NOMO-1 treated with dmso at 0.1 percent for 144 hours (cell line): Measurements from ENCODE around the gene THTPA.
"Not testable (repeated sequence)": the region's sequence is repeated elsewhere in the genome, so short reads cannot be mapped to it uniquely, and the experiment has no call there.

ENCODE experiments used
- DNase-seq: peaks from one replicate; lab custom pipeline; 2025; ENCODE audit not compliant: unreplicated experiment; lab: John Stamatoyannopoulos, UW

THTPA gene

DNA sequence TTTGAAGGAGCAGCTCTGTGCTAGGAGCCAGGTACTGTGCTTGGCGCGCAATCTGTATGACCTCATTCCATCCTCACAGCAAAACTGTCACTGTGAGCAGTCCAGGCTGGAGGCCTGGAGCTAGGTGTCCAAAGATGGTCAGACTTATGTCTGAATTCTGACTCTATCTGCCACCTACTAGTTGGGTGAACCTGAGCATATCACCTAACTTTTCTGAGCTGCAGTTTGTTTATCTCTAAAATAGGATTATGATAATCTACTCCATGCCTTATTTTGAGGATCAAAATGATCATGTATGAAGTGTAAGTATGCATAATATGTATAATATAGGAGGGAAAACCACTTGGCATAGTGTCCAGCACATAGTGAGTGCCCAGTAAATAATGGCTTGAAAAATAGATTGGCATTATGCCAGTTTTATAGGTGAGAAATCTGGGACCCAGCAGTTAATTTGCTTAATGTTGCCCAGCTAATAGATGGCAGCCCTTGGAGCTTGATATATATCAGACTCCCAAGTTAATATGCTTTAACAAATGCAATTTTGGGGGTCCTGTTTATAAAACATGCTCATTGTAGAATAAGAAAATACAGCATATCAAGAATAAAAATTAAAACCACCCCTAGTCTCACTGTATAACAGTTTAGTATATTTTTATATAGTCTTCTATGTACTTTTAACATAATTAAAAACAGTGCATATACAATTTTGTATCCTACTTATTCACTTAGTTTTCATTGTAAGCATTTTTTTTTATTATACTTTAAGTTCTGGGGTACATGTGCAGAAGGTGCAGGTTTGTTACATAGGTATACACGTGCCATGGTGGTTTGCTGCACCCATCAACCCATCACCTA is 27.1 kb downstream of the THTPA start:
- DNase-seq, result no peak

DNA sequence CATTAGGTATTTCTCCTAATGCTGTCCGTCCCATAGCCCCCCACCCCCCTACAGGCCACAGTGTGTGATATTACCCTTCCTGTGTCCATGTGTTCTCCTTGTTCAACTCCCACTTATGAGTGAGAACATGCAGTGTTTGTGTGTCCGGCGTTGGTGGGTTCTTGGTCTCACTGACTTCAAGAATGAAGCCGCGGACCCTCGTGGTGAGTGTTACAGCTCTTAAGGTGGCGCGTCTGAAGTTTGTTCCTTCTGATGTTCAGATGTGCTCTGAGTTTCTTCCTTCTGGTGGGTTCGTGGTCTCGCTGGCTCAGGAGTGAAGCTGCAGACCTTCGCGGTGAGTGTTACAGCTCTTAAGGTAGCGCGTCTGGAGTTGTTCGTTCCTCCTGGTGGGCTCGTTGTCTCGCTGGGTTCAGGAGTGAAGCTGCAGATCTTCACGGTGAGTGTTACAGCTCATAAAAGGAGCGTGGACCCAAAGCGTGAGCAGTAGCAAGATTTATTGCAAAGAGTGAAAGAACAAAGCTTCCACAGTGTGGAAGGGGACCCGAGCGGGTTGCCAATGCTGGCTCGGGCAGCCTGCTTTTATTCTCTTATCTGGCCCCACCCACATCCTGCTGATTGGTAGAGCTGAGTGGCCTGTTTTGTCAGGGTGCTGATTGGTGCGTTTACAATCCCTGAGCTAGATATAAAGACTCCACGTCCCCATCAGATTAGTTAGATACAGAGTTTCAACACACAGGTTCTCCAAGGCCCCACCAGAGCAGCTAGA is 27.9 kb downstream of the THTPA start:
- not testable (repeated sequence) for DNase-seq

DNA sequence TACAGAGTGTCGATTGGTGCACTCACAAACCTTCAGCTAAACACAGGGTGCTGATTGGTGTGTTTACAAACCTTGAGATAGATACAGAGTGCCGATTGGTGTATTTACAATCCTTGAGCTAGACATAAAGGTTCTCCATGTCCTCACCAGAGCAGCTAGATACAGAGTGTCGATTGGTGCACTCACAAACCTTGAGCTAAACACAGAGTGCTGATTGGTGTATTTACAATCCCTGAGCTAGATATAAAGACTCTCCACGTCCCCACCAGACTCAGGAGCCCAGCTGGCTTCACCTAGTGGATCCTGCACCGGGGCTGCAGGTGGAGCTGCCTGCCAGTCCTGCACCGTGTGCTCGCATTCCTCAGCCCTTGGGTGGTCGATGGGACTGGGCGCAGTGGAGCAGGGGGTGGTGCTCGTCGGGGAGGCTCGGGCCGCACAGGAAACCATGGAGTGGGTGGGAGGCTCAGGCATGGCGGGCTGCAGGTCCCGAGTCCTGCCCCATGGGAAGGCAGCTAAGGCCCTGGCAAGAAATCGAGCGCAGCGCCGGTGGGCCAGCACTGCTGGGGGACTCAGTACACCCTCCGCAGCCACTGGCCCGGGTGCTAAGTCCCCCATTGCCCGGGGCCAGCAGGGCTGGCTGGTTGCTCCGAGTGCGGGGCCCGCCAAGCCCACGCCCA is 28.6 kb downstream of the THTPA start:
- not testable (repeated sequence) for DNase-seq

DNA sequence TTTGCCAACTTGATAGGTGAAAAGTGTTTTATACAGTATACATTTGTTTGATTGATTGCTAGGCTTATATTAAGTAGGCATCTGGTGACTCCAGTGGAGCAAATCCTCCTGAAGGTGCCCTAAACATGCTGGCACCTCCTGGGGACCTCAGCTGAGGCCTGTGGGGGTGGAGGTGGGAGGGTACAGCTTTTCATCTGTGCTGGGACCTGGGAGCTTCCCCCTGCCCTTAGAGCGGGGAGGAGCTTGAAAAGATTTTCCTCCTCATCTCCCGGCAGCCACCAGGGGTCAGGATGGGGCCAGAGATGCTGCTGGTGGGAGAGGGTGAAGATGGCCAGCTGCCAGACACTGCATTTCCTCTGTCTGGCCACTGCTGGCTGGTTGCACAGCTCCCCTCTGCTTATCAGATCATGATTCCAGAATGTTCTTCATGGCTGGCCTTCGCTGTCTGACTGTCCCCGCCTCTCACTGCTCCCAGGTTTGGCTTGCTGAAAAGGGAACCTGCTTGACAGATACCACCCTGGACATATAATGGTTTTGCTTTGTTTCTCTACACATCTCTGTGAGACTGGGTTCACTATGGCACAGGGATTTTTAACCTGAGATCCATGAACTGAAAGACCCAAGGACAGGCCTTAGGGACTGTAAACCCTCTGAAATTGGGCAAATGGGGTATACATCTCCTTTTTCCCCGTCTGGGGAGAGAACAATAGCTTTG is 33.0 kb downstream of the THTPA start:
- DNase-seq, result peak; percentile 57

DNA sequence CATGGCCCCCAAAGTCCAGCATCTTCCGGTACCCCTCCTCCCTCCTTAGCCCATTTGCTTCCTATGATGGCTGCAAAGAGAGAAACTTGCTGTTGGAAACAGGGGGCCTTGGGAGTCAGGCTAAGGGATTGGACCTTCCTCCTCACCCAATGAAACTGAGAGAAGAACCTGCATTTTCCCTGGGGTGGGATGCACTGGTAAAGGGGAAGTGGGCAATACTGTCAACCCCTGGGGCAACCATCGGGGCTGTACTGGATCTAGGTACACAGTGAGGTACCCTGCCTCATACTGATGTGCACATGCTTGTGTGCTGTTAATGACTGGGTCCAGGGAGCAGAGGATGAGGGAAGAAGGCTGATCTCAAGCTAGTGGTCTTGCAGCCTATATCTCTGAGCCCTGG is 33.5 kb downstream of the THTPA start:
- DNase-seq, result no peak

DNA sequence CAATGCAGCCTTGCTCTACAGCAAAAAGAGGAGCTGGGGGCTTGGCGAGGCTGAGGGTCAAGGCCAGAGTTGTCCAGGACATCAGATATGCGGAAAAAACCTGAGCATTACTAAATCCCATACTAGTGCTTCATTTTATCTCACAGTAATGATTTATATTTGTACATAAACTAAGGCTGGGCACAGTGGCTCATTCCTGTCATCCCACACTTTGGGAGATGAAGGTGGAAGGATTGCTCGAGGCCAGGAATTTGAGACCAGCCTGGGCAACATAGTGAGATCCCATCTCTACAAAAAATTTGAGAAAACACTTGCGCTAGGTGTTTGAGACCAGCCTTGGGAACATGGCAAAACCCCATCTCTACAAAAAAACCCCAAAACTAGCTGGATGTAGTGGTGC is 34.1 kb downstream of the THTPA start:
- DNase-seq, result no peak

DNA sequence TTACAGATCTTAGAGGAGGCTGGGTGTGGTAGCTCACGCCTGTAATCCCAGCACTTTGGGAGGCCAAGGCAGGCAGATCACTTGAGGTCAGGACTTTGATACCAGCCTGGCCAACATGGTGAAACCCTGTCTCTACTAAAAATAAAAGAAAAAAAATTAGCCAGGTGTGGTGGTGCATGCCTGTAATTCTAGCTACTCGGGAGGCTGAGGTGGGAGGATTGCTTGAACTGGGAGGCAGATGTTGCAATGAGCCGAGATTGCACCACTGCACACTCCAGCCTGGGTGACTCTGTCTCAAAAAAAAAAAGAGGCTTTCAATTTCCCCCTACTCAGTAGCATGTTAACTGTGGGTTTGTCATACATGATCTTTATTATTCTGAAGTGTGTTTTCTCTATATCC is 38.1 kb downstream of the THTPA start:
- DNase-seq, result not testable (repeated sequence)

DNA sequence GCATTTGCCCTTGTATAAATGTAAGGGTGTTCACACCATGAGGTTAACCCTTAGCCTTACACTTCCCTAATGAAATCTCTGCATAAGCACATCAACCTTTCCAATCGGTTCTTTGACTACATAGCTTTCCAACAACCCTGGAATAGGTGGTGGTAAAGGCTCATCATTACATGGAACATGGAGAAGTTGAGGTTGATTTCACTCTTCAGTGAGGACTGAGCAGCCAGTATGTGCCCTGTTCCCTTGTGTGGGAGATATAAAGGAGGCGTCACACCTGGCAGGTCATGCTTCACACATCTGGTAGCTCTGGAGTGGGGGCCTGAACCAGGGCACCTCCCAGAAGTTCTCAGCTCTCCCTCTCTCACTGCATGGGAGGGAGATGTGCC is 44.2 kb downstream of the THTPA start:
- no peak for DNase-seq

DNA sequence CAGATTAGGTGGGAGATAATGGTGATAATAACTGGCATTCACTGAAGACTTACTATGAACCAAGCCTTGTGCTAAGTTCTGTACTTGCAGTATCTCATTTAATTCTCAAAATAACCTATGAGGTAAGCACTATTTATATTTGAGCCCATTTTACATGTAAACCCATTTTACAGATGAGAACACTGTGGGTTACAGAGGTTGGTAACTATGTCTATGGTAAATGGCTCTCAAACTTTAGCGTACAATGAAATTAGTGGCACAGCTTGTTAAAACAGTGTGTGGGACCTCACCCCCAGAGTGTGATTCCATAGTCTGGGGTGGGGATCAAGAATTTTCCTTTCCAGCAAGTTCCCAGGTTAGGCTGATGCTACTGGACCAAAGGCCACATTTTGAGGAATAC is 44.7 kb downstream of the THTPA start:
- DNase-seq, result no peak

DNA sequence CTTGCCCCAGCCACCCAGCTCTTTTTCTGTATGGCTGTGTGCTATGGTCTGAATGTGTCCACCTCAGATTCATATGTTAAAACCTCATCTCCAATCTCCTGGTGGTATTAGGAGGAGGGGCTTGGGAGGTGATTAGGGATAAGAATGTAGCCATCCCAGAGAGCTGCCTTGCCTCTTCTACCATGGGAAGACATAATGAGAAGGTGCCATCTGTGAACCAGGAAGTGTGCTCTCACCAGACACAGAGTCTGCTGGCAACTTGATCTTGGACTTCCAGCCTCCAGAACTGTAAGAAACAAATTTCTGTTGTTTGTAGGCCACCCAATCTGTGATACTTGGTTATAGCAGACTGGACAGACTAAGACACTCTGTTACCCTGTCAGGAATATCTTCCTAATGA is 45.4 kb downstream of the THTPA start:
- DNase-seq, result no peak

DNA sequence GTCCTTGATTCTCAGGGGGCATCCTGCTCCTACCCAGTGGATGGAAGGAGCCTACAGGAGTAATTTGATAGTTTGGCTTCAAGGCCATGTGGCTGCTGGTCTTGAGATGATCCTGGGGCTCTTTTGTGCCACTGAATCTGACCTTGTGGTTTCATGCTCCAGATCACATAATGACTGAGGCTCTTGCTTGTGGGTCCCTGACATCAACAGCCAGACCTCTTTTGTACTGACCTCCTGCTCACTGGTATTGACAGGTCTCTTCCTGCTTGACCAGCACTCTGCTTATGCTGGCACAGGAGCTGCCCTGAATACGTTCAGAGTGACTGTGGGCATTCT is 45.7 kb downstream of the THTPA start:
- DNase-seq, result no peak

DNA sequence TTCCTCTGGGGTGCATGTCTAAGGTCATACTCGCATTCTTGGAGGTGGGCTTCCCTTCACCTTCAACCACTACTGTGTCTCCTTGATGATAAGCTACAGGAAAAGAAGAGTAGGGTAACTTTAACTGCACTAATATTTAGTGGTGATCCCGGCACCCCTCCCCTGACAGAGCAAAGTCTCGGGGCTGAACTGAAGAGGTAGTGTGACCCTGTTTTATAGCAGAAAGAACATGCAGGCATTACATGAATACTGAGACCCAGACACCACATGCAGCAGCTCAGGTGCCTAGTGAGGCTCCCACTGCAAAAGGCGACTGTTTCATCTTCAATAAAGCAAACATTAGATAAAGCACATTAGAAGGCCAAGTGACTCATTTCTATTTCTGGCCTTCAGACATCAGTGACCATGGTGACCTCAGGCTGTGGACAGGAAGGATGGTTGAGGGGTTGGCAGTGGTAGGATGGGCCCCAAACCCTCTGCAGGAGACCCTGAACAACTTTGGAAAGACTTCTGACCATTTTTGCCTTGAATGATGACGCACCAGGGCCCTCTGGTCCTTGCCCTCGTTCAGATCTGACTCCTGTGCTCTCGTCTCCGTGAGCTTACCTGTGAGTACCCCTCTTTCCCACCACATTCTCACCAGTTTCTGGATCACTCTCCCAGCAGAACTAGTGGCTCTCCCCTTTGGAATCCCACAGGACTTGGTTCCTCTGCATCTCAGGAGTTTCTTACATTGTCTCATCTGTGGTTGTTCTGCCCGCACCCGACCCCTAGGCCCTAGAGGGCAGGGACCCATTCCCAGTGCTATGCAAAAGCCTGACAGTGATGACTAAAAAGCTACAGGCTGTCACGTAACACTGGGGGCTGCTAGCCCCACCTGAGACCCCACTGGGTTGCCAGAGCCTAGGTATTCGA is 46.4 kb downstream of the THTPA start:
- DNase-seq, result no peak

DNA sequence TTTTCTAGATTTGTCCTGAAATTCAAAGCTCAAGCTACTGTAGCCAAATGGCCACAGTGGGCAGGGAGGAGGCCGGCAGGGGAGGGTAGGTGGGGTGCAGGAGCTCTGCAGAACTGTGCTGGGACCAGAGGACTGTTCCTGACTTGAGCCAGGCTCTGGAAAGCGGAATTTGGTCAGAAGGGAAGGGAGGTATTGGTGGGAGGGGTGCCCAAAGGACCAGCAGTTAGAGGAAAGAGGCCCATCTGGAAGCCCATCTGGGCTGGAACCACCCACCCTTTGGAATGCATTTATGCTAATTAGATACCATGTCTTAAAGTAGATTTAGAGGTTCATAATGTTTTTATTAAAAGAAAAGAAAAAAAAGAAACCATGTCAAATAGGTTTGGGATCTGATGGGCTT is 47.0 kb downstream of the THTPA start:
- no peak for DNase-seq

DNA sequence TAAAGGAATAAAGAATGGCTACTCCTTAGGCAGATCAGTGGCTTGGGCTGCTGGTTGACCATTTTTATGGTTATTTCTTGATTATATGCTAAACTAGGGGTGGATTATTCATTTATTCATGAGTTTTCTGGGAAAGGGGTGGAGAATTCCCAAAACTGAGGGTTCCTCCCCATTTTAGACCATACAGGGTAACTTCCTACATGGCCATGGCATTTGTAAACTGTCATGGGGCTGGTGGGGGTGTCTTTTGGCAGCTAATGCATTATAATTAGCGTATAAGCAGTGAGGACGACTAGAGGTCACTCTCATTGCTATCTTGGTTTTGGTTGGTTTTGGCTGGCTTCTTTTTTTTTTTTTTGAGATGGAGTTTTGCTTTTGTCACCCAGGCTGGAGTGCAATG is 48.1 kb downstream of the THTPA start:
- no peak for DNase-seq

DNA sequence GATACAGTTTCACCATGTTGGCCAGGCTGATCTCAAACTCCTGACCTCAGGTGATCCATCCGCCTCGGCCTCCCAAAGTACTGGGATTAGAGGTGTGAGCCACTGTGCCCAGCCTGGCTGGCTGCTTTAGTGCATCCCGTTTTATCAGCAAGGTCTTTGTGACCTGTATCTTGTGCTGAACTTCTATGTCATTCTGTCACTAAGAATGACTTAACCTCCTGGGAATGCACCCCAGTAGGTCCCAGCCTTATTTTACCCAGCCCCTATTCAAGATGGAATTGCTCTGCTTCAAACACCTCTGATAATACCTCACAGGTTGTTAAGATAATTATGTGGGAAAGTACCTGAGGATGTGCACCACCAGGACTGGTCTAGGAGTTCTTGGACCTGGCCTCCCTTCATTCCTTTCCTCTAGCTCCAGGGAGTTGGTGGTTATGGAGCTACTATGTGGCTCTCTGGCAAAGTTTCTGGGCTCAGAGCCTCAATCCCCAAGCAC is 48.7 kb downstream of the THTPA start:
- no peak for DNase-seq

DNA sequence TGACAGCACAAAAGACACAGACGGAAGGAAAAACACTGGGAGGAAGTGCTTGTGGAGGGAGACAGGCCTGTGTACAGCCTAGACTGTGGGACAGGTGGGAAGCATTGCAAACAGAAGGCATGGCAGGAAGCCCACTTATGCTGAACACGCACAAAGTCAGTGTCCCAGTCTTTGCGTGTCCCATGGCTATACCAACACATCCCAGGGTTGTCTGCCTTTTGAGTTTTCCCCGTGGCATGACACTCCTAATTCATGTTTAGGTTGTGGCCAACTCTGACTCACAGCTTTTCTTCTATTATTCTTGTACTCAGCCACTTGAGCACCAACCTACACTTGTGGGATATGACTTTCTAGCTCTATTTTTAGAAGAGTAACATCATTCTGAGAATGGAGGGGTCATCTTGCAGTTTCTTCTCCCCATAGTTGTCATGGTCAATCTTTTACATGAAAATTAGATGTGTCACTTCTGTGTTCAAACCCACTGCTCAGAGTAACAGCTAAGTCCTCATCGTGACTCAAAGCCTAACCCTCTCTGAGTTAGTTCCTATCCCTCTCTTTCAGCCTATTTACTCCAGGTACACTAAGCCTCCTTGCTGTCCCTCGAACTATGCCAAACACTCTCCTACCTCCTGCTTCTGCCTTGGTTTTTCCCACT is 50.0 kb downstream of the THTPA start:
- no peak for DNase-seq

DNA sequence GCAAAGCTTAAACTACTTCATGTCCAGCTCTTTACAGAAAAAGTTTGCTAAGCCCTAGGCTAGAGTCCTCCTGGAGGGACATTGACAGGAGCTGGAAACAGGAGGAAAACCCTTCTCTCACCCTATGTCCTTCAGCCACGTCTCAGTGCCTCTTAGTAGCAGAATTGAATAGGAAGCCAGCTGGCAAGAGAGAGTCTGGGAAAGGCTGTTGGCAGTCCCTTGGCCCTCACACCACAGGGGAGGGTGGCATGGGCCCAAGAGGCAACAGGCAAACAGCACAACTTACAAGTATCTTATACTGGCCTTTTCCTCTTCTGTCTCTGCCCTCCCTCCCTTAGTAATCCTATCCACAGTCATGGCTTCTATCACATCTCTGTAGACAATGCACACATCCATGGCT is 52.4 kb downstream of the THTPA start:
- no peak for DNase-seq

DNA sequence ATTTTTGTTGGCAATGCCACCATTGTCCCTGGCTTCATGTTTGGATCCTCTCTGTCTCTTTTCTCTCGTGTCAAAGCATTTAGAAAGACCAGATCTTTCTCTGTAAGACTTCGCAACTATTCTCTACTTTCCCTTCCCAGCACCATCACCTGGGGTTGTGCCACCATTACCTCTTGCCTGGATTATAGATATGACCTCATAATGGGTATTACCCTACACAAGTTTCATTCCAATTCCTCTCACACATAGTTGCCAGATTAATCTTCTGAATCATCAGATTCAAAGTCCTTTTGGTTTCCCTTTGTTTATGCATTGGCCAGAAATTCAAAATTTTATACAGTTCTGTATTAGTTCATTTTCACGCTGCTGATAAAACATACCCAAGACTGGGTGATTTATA is 52.9 kb downstream of the THTPA start:
- no peak for DNase-seq

DNA sequence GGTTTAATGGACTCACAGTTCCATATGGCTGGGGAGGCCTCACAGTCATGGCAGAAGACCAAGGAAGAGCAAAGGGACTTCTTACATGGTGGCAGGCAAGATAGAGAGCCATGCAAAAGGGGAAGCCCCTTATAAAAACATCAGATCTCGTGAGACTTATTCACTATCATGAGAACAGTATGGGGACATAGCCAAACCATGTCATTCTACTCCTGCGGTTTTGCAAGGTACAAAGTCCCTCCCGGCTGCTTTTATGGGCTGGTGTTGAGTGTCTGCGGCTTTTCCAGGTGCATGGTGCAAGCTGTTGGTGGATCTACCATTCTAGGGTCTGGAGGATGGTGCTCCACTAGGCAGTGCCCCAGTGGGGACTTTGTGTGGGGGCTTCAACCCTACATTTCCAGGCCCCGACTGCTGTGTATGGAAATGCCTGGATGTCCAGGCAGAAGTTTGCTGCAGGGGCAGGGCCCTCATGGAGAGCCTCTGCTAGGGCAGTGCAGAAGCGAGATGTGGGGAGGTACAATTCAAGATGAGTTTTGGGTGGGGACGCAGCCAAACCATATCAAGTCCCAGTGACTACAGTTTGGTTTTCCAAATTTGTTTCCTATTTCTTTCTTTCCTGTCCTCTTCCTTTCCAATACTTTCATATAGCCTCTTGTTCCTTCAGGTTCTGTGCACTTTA is 53.5 kb downstream of the THTPA start:
- not testable (repeated sequence) for DNase-seq
